Right cardiac atrium (tissue), 5 donors: Measurements from ENCODE around the gene PDE3A. TPM values are rescaled to one million over a fixed set of nuclear protein-coding genes. Genes with fewer than 3 reads are reported as not detected.
A peak's percentile ranks its signal among the peaks of the same experiment; 100 is the strongest.

Experiments used
- ATAC-seq, 2 donors: fragments of 200-7000 bp; cut with Tn5 transposase; one replicate each; pipeline versions ENCODE4 v1.8.0 to v1.9.1; 2020; ENCODE audit warnings: moderate library complexity in 2 of 2, mild to moderate bottlenecking in 1 of 2
- DNase-seq, 3 donors: peaks; one replicate each; pipeline ENCODE4 v3.0.0-alpha.2; 2020
- H3K27ac ChIP-seq: one replicate; pipeline ENCODE4 v1.5.1; 2013; ENCODE audit warnings: mild to moderate bottlenecking, low read length, control low read depth, moderate library complexity
- H3K27me3 ChIP-seq: one replicate; pipeline ENCODE4 v1.6.1; 2013; ENCODE audit not compliant: control insufficient read depth, insufficient read depth
- H3K4me1 ChIP-seq: one replicate; pipeline ENCODE4 v1.6.1; 2013; ENCODE audit warnings: low read length; ENCODE audit not compliant: control insufficient read depth, insufficient read depth
- H3K4me3 ChIP-seq: one replicate; pipeline ENCODE4 v1.5.1; 2013; ENCODE audit warnings: low read length, control low read depth
- H3K9me3 ChIP-seq: one replicate; pipeline ENCODE4 v1.6.1; 2013; ENCODE audit warnings: low read length; ENCODE audit not compliant: control insufficient read depth
- WGBS: extraction: QIAGEN DNeasy Blood & Tissue Kit; methylation state at CpG from one replicate; pipeline ENCODE4 v1.1.7; 2013; 5-methylcytosine and 5-hydroxymethylcytosine counted together
- intact Hi-C, 4 donors: fragments of 100-400 bp; cut with DNase I; formaldehyde crosslinking; loops; one replicate each; pipeline versions ENCODE4 v1.11.0 to v1.14.0; 2022 to 2023
- polyA plus RNA-seq: library from polyadenylated mRNA; stranded (reverse); fragments of 200-250 nt; gene quantifications from one replicate; pipeline ENCODE4 v1.2.3, GENCODE V29; 2013
- total RNA-seq, 4 donors: library from RNA; stranded (reverse); fragmentation: NEBNext Ultra II Directional; extraction: Animal tissue kit (Norgen Biotek cat#: 25700); gene quantifications; one replicate each; pipeline ENCODE4 v1.2.1, GENCODE V29; 2021
- donor health status: healthy with polysubstance abuse.
- donor health status: DM: no; HTN: yes; CAD: no.
- donor health status: DM: no; HTN: no; CAD: no.
- donor health status: DM: no; HTN: yes; CAD: no; lungs with severe emphysema.
- donor health status: DM: yes; HTN: yes; CAD: no.

PDE3A gene
- total and polyA plus RNA-seq, 5 donors = 29.9 to 156 (median 99.7) TPM

GRCh38 chr12:20455001-20455706 lies 86.8 kb downstream of the PDE3A start:
- ATAC-seq (peak in 1 of 2 donors; percentile 44), DNase-seq (no peak)
- H3K4me3 ChIP-seq = no peak overlapping the region
- H3K27ac ChIP-seq = no peak overlapping the region
- no peaks in the 10 kb centered on the region for H3K27me3 ChIP-seq
- H3K9me3 ChIP-seq = no peaks in the 10 kb centered on the region
- intact Hi-C loops = loop anchor here in 1 of 4 donors (10.0 kb wide), 1 partner anchor 150 kb away; no protein-coding TSS in a partner anchor
- 42% methylated on average over 4 of the region's 4 CpGs for WGBS
- no peaks in the 10 kb centered on the region for H3K4me1 ChIP-seq

- no peaks in the 10 kb centered on the region for H3K27me3 ChIP-seq
- H3K4me3 ChIP-seq = no peak overlapping the region
- no peaks in the 10 kb centered on the region for H3K4me1 ChIP-seq
- WGBS = 87% methylated on average over 2 of the region's 2 CpGs
- intact Hi-C loops = loop anchor here in 1 of 4 donors (10.0 kb wide), 1 partner anchor 147 kb away; no protein-coding TSS in a partner anchor
- no peak for DNase-seq
- no peak overlapping the region for H3K27ac ChIP-seq
- H3K9me3 ChIP-seq = no peaks in the 10 kb centered on the region
- no peak for ATAC-seq
Measured at GRCh38 chr12:20457582-20457981, 89.2 kb downstream of the PDE3A start.

- H3K27ac ChIP-seq = no peak overlapping the region
- intact Hi-C loops = loop anchor here in 1 of 4 donors (10.0 kb wide), 1 partner anchor 147 kb away; no protein-coding TSS in a partner anchor
- H3K9me3 ChIP-seq = no peaks in the 10 kb centered on the region
- H3K27me3 ChIP-seq = no peaks in the 10 kb centered on the region
- DNase-seq (no peak), ATAC-seq (no peak)
- H3K4me1 ChIP-seq = no peaks in the 10 kb centered on the region
- 81% methylated on average over 1 of the region's 1 CpG for WGBS
- no peak overlapping the region for H3K4me3 ChIP-seq
Measured at GRCh38 chr12:20458011-20458410, 89.7 kb downstream of the PDE3A start.

- intact Hi-C loops = loop anchor here in 1 of 4 donors (10.0 kb wide), 1 partner anchor 145 kb away; no protein-coding TSS in a partner anchor
- Histone ChIP-seq H3K9me3 (no peaks in the 10 kb centered on the region), H3K27me3 (no peaks in the 10 kb centered on the region), H3K27ac (no peak overlapping the region), H3K4me3 (no peak overlapping the region), H3K4me1 (no peaks in the 10 kb centered on the region)
- no peak for ATAC-seq
- 77% methylated on average over 1 of the region's 1 CpG for WGBS
- no peak for DNase-seq
Measured at GRCh38 chr12:20459920-20460319, 91.6 kb downstream of the PDE3A start.

GRCh38 chr12:20460956-20461355 lies 92.6 kb downstream of the PDE3A start:
- ATAC-seq (no peak), DNase-seq (no peak)
- WGBS = 82% methylated on average over 2 of the region's 2 CpGs
- intact Hi-C loops = no loop called here
- H3K4me3 ChIP-seq = no peak overlapping the region
- no peaks in the 10 kb centered on the region for H3K27me3 ChIP-seq
- no peaks in the 10 kb centered on the region for H3K4me1 ChIP-seq
- H3K9me3 ChIP-seq = no peaks in the 10 kb centered on the region
- H3K27ac ChIP-seq = no peak overlapping the region

GRCh38 chr12:20463913-20464524 lies 95.7 kb downstream of the PDE3A start:
- no peaks in the 10 kb centered on the region for H3K4me1 ChIP-seq
- 76% methylated on average over 2 of the region's 2 CpGs for WGBS
- intact Hi-C loops = no loop called here

GRCh38 chr12:20469300-20469699 lies 101.0 kb downstream of the PDE3A start:
- 74% methylated on average over 4 of the region's 4 CpGs for WGBS
- no peaks in the 10 kb centered on the region for H3K4me1 ChIP-seq
- no peak overlapping the region for H3K4me3 ChIP-seq
- no peaks in the 10 kb centered on the region for H3K27me3 ChIP-seq
- intact Hi-C loops = no loop called here
- ATAC-seq (no peak), DNase-seq (no peak)
- H3K27ac ChIP-seq = no peak overlapping the region
- no peaks in the 10 kb centered on the region for H3K9me3 ChIP-seq

More at GRCh38 chr12:20463913-20464524, 95.7 kb downstream of the PDE3A start:
- no peak overlapping the region for H3K27ac ChIP-seq
- no peak for DNase-seq
- no peak for ATAC-seq
- no peaks in the 10 kb centered on the region for H3K27me3 ChIP-seq
- H3K4me3 ChIP-seq = no peak overlapping the region
- no peaks in the 10 kb centered on the region for H3K9me3 ChIP-seq

GRCh38 chr12:20469756-20470155 lies 101.4 kb downstream of the PDE3A start:
- ATAC-seq = no peak
- Histone ChIP-seq H3K4me1 (no peaks in the 10 kb centered on the region), H3K4me3 (no peak overlapping the region), H3K9me3 (no peaks in the 10 kb centered on the region), H3K27ac (no peak overlapping the region), H3K27me3 (no peaks in the 10 kb centered on the region)
- intact Hi-C loops = no loop called here
- no peak for DNase-seq

DNA sequence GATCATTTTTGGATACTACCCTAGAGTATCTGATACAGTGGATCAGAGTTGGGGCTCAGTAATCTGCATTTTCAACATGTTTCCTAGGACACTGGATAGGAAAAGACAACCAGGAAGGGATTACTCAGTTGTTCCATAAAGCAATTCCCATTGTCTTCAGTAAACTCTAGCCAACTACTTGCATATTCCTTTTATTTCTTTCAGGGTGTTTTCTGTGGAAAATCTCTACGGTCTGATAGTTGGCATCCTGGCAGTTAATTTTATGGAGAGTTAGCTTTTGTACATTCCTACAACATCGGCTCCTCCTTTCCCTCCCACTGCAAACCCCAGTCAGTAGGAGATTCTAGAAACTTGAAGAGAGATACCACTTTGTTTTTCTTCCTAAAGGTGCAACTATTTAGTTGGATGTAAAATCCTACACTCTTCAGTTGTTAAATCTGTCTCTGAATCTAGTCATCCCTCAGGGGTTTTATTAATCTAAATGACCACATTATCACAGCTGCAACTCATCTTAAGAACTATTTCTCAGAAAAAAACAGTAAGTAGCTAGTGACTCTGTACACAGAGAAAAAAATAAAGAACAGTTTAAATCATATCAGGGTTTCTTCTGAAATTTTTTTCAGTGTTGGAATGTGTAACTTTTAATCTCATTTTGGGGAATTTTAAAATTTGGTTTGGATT lies 103.9 kb downstream of the PDE3A start:
- 42% methylated on average over 2 of the region's 2 CpGs for WGBS
- H3K27ac ChIP-seq = no peak overlapping the region
- H3K27me3 ChIP-seq = no peaks in the 10 kb centered on the region
- intact Hi-C loops = no loop called here
- DNase-seq = no peak
- no peaks in the 10 kb centered on the region for H3K9me3 ChIP-seq
- peak in 1 of 2 donors; percentile 72 for ATAC-seq
- no peaks in the 10 kb centered on the region for H3K4me1 ChIP-seq
- no peak overlapping the region for H3K4me3 ChIP-seq

- 61% methylated on average over 5 of the region's 5 CpGs for WGBS
- DNase-seq (no peak), ATAC-seq (no peak)
- no peak overlapping the region for H3K4me3 ChIP-seq
- H3K9me3 ChIP-seq = no peaks in the 10 kb centered on the region
- no peaks in the 10 kb centered on the region for H3K27me3 ChIP-seq
- no peak overlapping the region for H3K27ac ChIP-seq
- peaks cover 2% of the 10 kb centered on the region for H3K4me1 ChIP-seq
- intact Hi-C loops = no loop called here
Measured at GRCh38 chr12:20473133-20473532, 104.8 kb downstream of the PDE3A start.

GRCh38 chr12:20474016-20474415 lies 105.7 kb downstream of the PDE3A start:
- no peaks in the 10 kb centered on the region for H3K27me3 ChIP-seq
- no peak overlapping the region for H3K27ac ChIP-seq
- H3K9me3 ChIP-seq = no peaks in the 10 kb centered on the region
- 91% methylated on average over 6 of the region's 6 CpGs for WGBS
- no peak overlapping the region for H3K4me3 ChIP-seq
- intact Hi-C loops = no loop called here
- DNase-seq (no peak), ATAC-seq (no peak)
- peaks cover 2% of the 10 kb centered on the region for H3K4me1 ChIP-seq
